WTC11 (cell line): ENCODE measurements around the gene VN1R2. TPM values are rescaled to one million over a fixed set of nuclear protein-coding genes. Genes with fewer than 3 reads are reported as not detected.
"Not testable (repeated sequence)": the region's sequence is repeated elsewhere in the genome, so short reads cannot be mapped to it uniquely, and the experiment has no call there.

Experiments used
- ATAC-seq: fragments of 200-7000 bp; cut with Tn5 transposase; 2 replicates; pipeline ENCODE4 v1.10.0; 2021; ENCODE audit warnings: mild to moderate bottlenecking, moderate library complexity
- CTCF ChIA-PET: fragments of 300-600 bp; sonication (Branson Sonifier 250); formaldehyde crosslinking; loops from one replicate; lab custom pipeline; 2021; ENCODE audit warnings: antibody characterized with exemption; lab: Charles Lee
- POLR2A ChIA-PET: fragments of 350-600 bp; sonication (Branson Sonifier 250); formaldehyde crosslinking; loops from one replicate; lab custom pipeline; 2021; ENCODE audit warnings: antibody characterized with exemption; lab: Charles Lee
- DNase-seq: peaks from one replicate; pipeline ENCODE4 v3.0.0; 2021; ENCODE audit warnings: low spot score
- H3K27ac Mint-ChIP-seq: 2 replicates; pipeline ENCODE4 v1.8.0; 2021; ENCODE audit warnings: mixed read lengths
- H3K27me3 Mint-ChIP-seq: 2 replicates; pipeline ENCODE4 v1.8.0; 2021; ENCODE audit warnings: low read depth, mild to moderate bottlenecking, moderate library complexity, mixed read lengths
- H3K36me3 Mint-ChIP-seq: 2 replicates; pipeline ENCODE4 v1.8.0; 2021; ENCODE audit warnings: mixed read lengths
- H3K4me1 Mint-ChIP-seq: 2 replicates; pipeline ENCODE4 v1.8.0; 2022; ENCODE audit warnings: mixed read lengths
- H3K4me3 Mint-ChIP-seq: 2 replicates; pipeline ENCODE4 v1.8.0; 2021; ENCODE audit warnings: mild to moderate bottlenecking, moderate library complexity, mixed read lengths
- H3K9me3 Mint-ChIP-seq: 2 replicates; pipeline ENCODE4 v1.8.0; 2021; ENCODE audit warnings: mixed read lengths
- CTCF ChIP-seq: fragments of 200-600 bp; IDR thresholded peaks from 2 replicates; pipeline ENCODE4 v1.8.0; 2022; ENCODE audit warnings: antibody characterized with exemption
- MAX ChIP-seq: sonication (generic); formaldehyde crosslinking; IDR thresholded peaks from 2 replicates; pipeline ENCODE4 v1.8.0; 2022; ENCODE audit warnings: mild to moderate bottlenecking, missing genetic modification reagents
- NR2C2 ChIP-seq: sonication (generic); formaldehyde crosslinking; IDR thresholded peaks from 2 replicates; pipeline ENCODE4 v1.8.0; 2022; ENCODE audit warnings: mild to moderate bottlenecking, missing genetic modification reagents
- total RNA-seq: library from RNA; stranded (reverse); gene quantifications from 3 replicates; pipeline ENCODE4 v1.2.3, GENCODE V29; 2021
- TF ChIP-seq, protein P1 (sequence below): sonication (generic); formaldehyde crosslinking; IDR thresholded peaks from 2 replicates; pipeline ENCODE4 v1.8.0; 2022; ENCODE audit warnings: mild to moderate bottlenecking, missing genetic modification reagents

The VN1R2 gene
- total RNA-seq, 1 experiment from 2014 or later: not detected

- H3K4me1 Mint-ChIP-seq, POLR2A ChIA-PET, H3K27ac Mint-ChIP-seq, CTCF ChIA-PET, H3K4me3 Mint-ChIP-seq: not testable (repeated sequence)
- ATAC-seq (peak; percentile 91), DNase-seq (peak; percentile 34)
- H3K9me3 Mint-ChIP-seq: peaks cover 14% of the 10 kb centered on the region
- H3K36me3 Mint-ChIP-seq: peaks cover 11% of the 10 kb centered on the region
- H3K27me3 Mint-ChIP-seq: peaks cover 11% of the 10 kb centered on the region
These were observed 43.2 kb downstream of the VN1R2 start for GRCh38 chr19:53301341-53301740.

DNA sequence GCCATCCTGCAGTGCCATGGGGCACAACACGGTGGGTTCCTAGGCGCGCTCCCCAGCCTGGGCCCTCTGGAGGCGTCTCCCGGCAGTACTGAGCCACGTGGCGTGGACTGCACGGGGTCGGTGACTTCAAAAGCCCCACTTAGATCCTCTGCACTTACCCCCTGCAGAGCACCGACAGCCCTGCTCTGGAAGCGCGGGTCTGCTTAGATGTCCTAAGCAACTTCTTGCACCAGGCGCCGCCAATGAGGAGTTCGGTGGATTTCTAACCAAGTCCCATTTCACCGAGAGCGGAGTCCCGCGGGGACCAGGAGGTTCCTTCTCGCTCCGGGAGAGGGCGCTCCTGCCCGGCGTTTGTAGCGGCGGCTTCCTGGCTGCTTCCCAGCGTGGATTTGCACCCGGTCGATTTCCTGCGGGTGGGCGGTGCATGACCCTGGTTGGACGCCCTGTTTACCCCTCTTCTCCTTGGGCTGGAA is 50.3 kb downstream of the VN1R2 start:
- H3K9me3 Mint-ChIP-seq: no peaks in the 10 kb centered on the region
- peaks cover 39% of the 10 kb centered on the region for H3K27me3 Mint-ChIP-seq
- DNase-seq (peak; percentile 87), ATAC-seq (peak; percentile 94)
- ChIA-PET CTCF (interaction anchor here (0.6 to 2.7 kb wide), 5 partner anchors 52 to 405 kb away, joined by 3 to 17 read pairs (median 3); no protein-coding TSS in a partner anchor), POLR2A (no interaction called here)
- peaks cover 11% of the 10 kb centered on the region for H3K4me1 Mint-ChIP-seq
- no peaks in the 10 kb centered on the region for H3K36me3 Mint-ChIP-seq
- no peak overlapping the region for H3K27ac Mint-ChIP-seq
- H3K4me3 Mint-ChIP-seq: peak overlapping the region; percentile 60
- TF ChIP-seq CTCF: peak; percentile 73
- peak; percentile 52 for TF ChIP-seq MAX (CRISPR knock-in tag)
- TF ChIP-seq NR2C2 (CRISPR knock-in tag): no peak
- TF ChIP-seq, protein P1, sequence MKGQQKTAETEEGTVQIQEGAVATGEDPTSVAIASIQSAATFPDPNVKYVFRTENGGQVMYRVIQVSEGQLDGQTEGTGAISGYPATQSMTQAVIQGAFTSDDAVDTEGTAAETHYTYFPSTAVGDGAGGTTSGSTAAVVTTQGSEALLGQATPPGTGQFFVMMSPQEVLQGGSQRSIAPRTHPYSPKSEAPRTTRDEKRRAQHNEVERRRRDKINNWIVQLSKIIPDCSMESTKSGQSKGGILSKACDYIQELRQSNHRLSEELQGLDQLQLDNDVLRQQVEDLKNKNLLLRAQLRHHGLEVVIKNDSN (CRISPR knock-in tag): peak; percentile 44; the same call in 1 of the 2 replicates

Other genes starting within 250 kb of the VN1R2 start
- not detected in 3 replicates for gene ERVV-1, start 244.4 kb upstream of the VN1R2 start, total RNA-seq
- gene ERVV-2, start 213.6 kb upstream of the VN1R2 start, total RNA-seq: 0.26 to 0.46 TPM (median 0.46 TPM) in 3 replicates
- gene ZNF160, start 154.9 kb upstream of the VN1R2 start, total RNA-seq: 53.8 to 54.6 TPM (median 54.5 TPM) in 3 replicates
- 9.3 to 11.2 TPM (median 11.2 TPM) in 3 replicates for gene ZNF415, start 125.4 kb upstream of the VN1R2 start, total RNA-seq
- gene ZNF347, start 99.2 kb upstream of the VN1R2 start, total RNA-seq: 10.9 to 11.3 TPM (median 11.0 TPM) in 3 replicates
- 5.3 to 7.5 TPM (median 5.7 TPM) in 3 replicates for gene ZNF665, start 64.9 kb upstream of the VN1R2 start, total RNA-seq
- 56.9 to 60.1 TPM (median 58.8 TPM) in 3 replicates for gene ZNF677, start 3.4 kb upstream of the VN1R2 start, total RNA-seq
- not detected in 3 replicates for gene VN1R4, start 9.4 kb downstream of the VN1R2 start, total RNA-seq
- gene ZNF845, start 75.5 kb downstream of the VN1R2 start, total RNA-seq: 16.0 to 18.5 TPM (median 16.3 TPM) in 3 replicates
- gene ZNF525, start 107.4 kb downstream of the VN1R2 start, total RNA-seq: 46.9 to 59.7 TPM (median 48.6 TPM) in 3 replicates
- gene ZNF765, start 136.9 kb downstream of the VN1R2 start, total RNA-seq: 18.3 to 23.6 TPM (median 19.6 TPM) in 3 replicates
- gene ZNF761, start 173.7 kb downstream of the VN1R2 start, total RNA-seq: 28.4 to 29.7 TPM (median 29.4 TPM) in 3 replicates
- gene ZNF813, start 209.4 kb downstream of the VN1R2 start, total RNA-seq: 15.2 to 17.6 TPM (median 17.5 TPM) in 3 replicates